Sigmoid colon (tissue), 4 donors: Measurements from ENCODE around the gene FSD1L.

Experiments
- CTCF ChIP-seq, 4 experiments: fragments of 450-650 bp in 3 of 4; fragments of 200-600 bp in 1 of 4; IDR thresholded peaks; one replicate each; pipeline ENCODE4 v1.5.1; 2016 to 2019; ENCODE audit warnings: antibody characterized with exemption in 4 of 4, mild to moderate bottlenecking in 3 of 4, moderate library complexity in 2 of 4
- POLR2A ChIP-seq, 2 donors: fragments of 450-650 bp; IDR thresholded peaks; one replicate each; pipeline ENCODE4 v1.6.1; 2016; ENCODE audit warnings: antibody characterized with exemption in 2 of 2, mild to moderate bottlenecking in 2 of 2, moderate library complexity in 2 of 2
- POLR2AphosphoS5 ChIP-seq, 4 donors: sonication (generic); formaldehyde crosslinking; IDR thresholded peaks; one replicate each; pipeline ENCODE4 v1.6.1; 2017; ENCODE audit warnings: antibody characterized with exemption in 4 of 4

- TF ChIP-seq CTCF (IDR thresholded peaks at IDR 0.05) (no peak), POLR2A (IDR thresholded peaks at IDR 0.05) (no peak), POLR2AphosphoS5 (IDR thresholded peaks at IDR 0.05) (no peak)
Measured at GRCh38 chr9:105483618-105484017, 35.8 kb downstream of the FSD1L start.
